NB4 (cell line): Measurements from ENCODE around the gene EFNA4.

Source experiments
- MAX ChIP-seq: IDR thresholded peaks from 2 replicates; pipeline ENCODE4 v1.6.1; 2011; ENCODE audit warnings: low read depth, low read length
- MYC ChIP-seq: IDR thresholded peaks from 2 replicates; pipeline ENCODE4 v1.6.1; 2011; ENCODE audit warnings: low read depth, low read length
- POLR2A ChIP-seq: IDR thresholded peaks from 2 replicates; pipeline ENCODE4 v1.6.1; 2011; ENCODE audit warnings: mild to moderate bottlenecking; ENCODE audit not compliant: insufficient read length; ENCODE audit errors: extremely low read depth
- TF ChIP-seq, protein P1 (sequence below): IDR thresholded peaks from one replicate; pipeline ENCODE4 v1.5.1; 2012; ENCODE audit warnings: low read depth, low read length

DNA sequence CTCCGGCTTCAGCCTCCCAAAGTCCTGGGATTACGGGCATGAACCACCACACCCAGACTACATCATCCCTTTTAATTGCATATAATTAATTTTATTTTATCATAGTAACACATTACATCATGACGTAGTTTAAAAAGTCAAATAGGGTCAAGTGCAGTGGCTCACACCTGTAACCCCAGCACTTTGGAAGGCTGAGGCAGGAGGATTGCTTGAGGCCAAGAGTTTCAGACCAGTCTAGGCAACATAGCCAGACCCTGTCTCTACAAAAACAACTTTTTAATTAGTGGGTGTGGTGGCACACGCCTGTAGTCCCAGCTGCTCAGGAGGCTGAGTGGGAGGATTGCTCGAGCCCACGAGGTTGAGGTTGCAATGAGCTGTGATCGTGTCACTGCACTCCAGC is 35.8 kb downstream of the EFNA4 start:
- TF ChIP-seq, protein P1, sequence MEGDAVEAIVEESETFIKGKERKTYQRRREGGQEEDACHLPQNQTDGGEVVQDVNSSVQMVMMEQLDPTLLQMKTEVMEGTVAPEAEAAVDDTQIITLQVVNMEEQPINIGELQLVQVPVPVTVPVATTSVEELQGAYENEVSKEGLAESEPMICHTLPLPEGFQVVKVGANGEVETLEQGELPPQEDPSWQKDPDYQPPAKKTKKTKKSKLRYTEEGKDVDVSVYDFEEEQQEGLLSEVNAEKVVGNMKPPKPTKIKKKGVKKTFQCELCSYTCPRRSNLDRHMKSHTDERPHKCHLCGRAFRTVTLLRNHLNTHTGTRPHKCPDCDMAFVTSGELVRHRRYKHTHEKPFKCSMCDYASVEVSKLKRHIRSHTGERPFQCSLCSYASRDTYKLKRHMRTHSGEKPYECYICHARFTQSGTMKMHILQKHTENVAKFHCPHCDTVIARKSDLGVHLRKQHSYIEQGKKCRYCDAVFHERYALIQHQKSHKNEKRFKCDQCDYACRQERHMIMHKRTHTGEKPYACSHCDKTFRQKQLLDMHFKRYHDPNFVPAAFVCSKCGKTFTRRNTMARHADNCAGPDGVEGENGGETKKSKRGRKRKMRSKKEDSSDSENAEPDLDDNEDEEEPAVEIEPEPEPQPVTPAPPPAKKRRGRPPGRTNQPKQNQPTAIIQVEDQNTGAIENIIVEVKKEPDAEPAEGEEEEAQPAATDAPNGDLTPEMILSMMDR: no peak
- no peak for TF ChIP-seq MAX
- no peak for TF ChIP-seq POLR2A
- no peak for TF ChIP-seq MYC
